ENCODE results near the gene ASRGL1.
"Not testable (repeated sequence)": the region's sequence is repeated elsewhere in the genome, so short reads cannot be mapped to it uniquely, and the experiment has no call there.

GRCh38 chr11:62326719-62327118 is 10.5 kb upstream of the ASRGL1 start:
- TF ChIP-seq CTCF (conservative IDR thresholded peaks at IDR 0.05); ZFX (IDR thresholded peaks at IDR 0.05): not testable (repeated sequence)

Data from C4-2B (cell line).